ENCODE data around the gene FCRL2.

The FCRL2 gene

GRCh38 chr1:157732755-157733154 is 44.2 kb downstream of the FCRL2 start:
- TF ChIP-seq CTCF (IDR thresholded peaks at IDR 0.05; ENCODE audit: low read depth, low read length): no peak
- H3K4me3 ChIP-seq (ENCODE audit: low read depth, low read length): no peak overlapping the region
- in situ Hi-C loops (cut with HindIII; ENCODE audit: low sequenced_read_pairs): no loop called here
- no peak for DNase-seq (ENCODE audit: low read depth, low spot score)

- no peak overlapping the region for H3K4me3 ChIP-seq (ENCODE audit: low read depth, low read length)
- no peak for TF ChIP-seq CTCF (IDR thresholded peaks at IDR 0.05; ENCODE audit: low read depth, low read length)
- DNase-seq (ENCODE audit: low read depth, low spot score): no peak
- in situ Hi-C loops (cut with HindIII; ENCODE audit: low sequenced_read_pairs): no loop called here
Observed at GRCh38 chr1:157725221-157725577, 51.7 kb downstream of the FCRL2 start.

- H3K4me3 ChIP-seq (ENCODE audit: low read depth, low read length): no peak overlapping the region
- DNase-seq (ENCODE audit: low read depth, low spot score): no peak
- TF ChIP-seq CTCF (IDR thresholded peaks at IDR 0.05; ENCODE audit: low read depth, low read length): no peak
- in situ Hi-C loops (cut with HindIII; ENCODE audit: low sequenced_read_pairs): no loop called here
Observed at GRCh38 chr1:157724537-157725220, 52.3 kb downstream of the FCRL2 start.

- no peak for TF ChIP-seq CTCF (IDR thresholded peaks at IDR 0.05; ENCODE audit: low read depth, low read length)
- no peak overlapping the region for H3K4me3 ChIP-seq (ENCODE audit: low read depth, low read length)
- no peak for DNase-seq (ENCODE audit: low read depth, low spot score)
- in situ Hi-C loops (cut with HindIII; ENCODE audit: low sequenced_read_pairs): no loop called here
Observed at GRCh38 chr1:157723157-157723556, 53.8 kb downstream of the FCRL2 start.

- in situ Hi-C loops (cut with HindIII; ENCODE audit: low sequenced_read_pairs): no loop called here
- DNase-seq (ENCODE audit: low read depth, low spot score): no peak
- H3K4me3 ChIP-seq (ENCODE audit: low read depth, low read length): no peak overlapping the region
- no peak for TF ChIP-seq CTCF (IDR thresholded peaks at IDR 0.05; ENCODE audit: low read depth, low read length)
Observed at GRCh38 chr1:157721985-157722384, 54.9 kb downstream of the FCRL2 start.

GRCh38 chr1:157715736-157716135 is 61.2 kb downstream of the FCRL2 start:
- DNase-seq (ENCODE audit: low read depth, low spot score): no peak
- TF ChIP-seq CTCF (IDR thresholded peaks at IDR 0.05; ENCODE audit: low read depth, low read length): no peak
- H3K4me3 ChIP-seq (ENCODE audit: low read depth, low read length): no peak overlapping the region
- in situ Hi-C loops (cut with HindIII; ENCODE audit: low sequenced_read_pairs): no loop called here

Data from astrocyte of the spinal cord (primary cell).